NCI-H2171 treated with DMSO at 0.1 percent for 48 hours (cell line): ENCODE results near the gene COX15.
A peak's percentile ranks its signal among the peaks of the same experiment; 100 is the strongest.
"Not testable (repeated sequence)": the region's sequence is repeated elsewhere in the genome, so short reads cannot be mapped to it uniquely, and the experiment has no call there.

ENCODE experiments used
- DNase-seq: peaks from one replicate; lab custom pipeline; 2025; lab: John Stamatoyannopoulos, UW

COX15 gene

GRCh38 chr10:99732033-99732842 is at the start of gene COX15, which contains the start of gene CUTC:
Gene COX15 (minus strand): TSS chr10:99732127. CDS start chr10:99732049, 78 bp downstream.
Gene CUTC (plus strand): TSS chr10:99732234. CDS start chr10:99732349, 115 bp downstream.
- peak; percentile 92 for DNase-seq

GRCh38 chr10:99779335-99779734 is 47.4 kb upstream of the COX15 start:
- DNase-seq, result no peak

- peak; percentile 0 for DNase-seq
Observed at GRCh38 chr10:99777918-99778714, 46.2 kb upstream of the COX15 start.

- no peak for DNase-seq
Observed at GRCh38 chr10:99775850-99776249, 43.9 kb upstream of the COX15 start.

- no peak for DNase-seq
Observed at GRCh38 chr10:99770408-99771045, 38.6 kb upstream of the COX15 start.

GRCh38 chr10:99769706-99770105 is 37.8 kb upstream of the COX15 start:
- DNase-seq, result no peak

- no peak for DNase-seq
Observed at GRCh38 chr10:99768556-99768955, 36.6 kb upstream of the COX15 start.

GRCh38 chr10:99767901-99768300 is 36.0 kb upstream of the COX15 start:
- DNase-seq, result no peak

- DNase-seq, result no peak
Observed at GRCh38 chr10:99766302-99766681, 34.4 kb upstream of the COX15 start.

GRCh38 chr10:99765672-99766301 is 33.9 kb upstream of the COX15 start:
- DNase-seq, result no peak

GRCh38 chr10:99761365-99761764 is 29.4 kb upstream of the COX15 start:
- no peak for DNase-seq

GRCh38 chr10:99760321-99760720 is 28.4 kb upstream of the COX15 start:
- no peak for DNase-seq

- no peak for DNase-seq
Observed at GRCh38 chr10:99758211-99758891, 26.4 kb upstream of the COX15 start.

GRCh38 chr10:99756159-99756558 is 24.2 kb upstream of the COX15 start:
- no peak for DNase-seq

- no peak for DNase-seq
Observed at GRCh38 chr10:99754670-99755069, 22.7 kb upstream of the COX15 start.

- DNase-seq, result no peak
Observed at GRCh38 chr10:99750641-99751040, 18.7 kb upstream of the COX15 start.

- DNase-seq, result no peak
Observed at GRCh38 chr10:99748823-99749451, 17.0 kb upstream of the COX15 start.

- not testable (repeated sequence) for DNase-seq
Observed at GRCh38 chr10:99746166-99746565, 14.2 kb upstream of the COX15 start.

GRCh38 chr10:99743841-99744240 is 11.9 kb upstream of the COX15 start:
- no peak for DNase-seq

- no peak for DNase-seq
Observed at GRCh38 chr10:99742701-99743100, 10.8 kb upstream of the COX15 start.

GRCh38 chr10:99742254-99742653 is 10.3 kb upstream of the COX15 start:
- DNase-seq, result no peak
